SH-SY5Y (cell line): ENCODE data around the gene ESRRA.

Experiments
- GATA2 ChIP-seq: IDR thresholded peaks from 2 replicates; pipeline ENCODE4 v1.6.1; 2011; ENCODE audit warnings: mild to moderate bottlenecking, low read depth, low read length
- GATA3 ChIP-seq: IDR thresholded peaks from 2 replicates; pipeline ENCODE4 v1.6.1; 2011; ENCODE audit warnings: low read depth, mild to moderate bottlenecking, low read length, moderate library complexity

GRCh38 chr11:64314805-64315561 lies 9.7 kb downstream of the ESRRA start:
- TF ChIP-seq GATA2, result no peak
- TF ChIP-seq GATA3, result no peak
